GM19397 (cell line): ENCODE measurements around the gene ELAVL2.

ENCODE experiments used
- ATAC-seq: cut with Tn5 transposase; IDR thresholded peaks from one replicate; pipeline ENCODE4 v1.9.1; 2021; ENCODE audit warnings: mild to moderate bottlenecking, moderate library complexity; ENCODE audit not compliant: unreplicated experiment

The ELAVL2 gene

GRCh38 chr9:23665051-23665450 is 161.0 kb downstream of the ELAVL2 start:
- ATAC-seq: no peak

DNA sequence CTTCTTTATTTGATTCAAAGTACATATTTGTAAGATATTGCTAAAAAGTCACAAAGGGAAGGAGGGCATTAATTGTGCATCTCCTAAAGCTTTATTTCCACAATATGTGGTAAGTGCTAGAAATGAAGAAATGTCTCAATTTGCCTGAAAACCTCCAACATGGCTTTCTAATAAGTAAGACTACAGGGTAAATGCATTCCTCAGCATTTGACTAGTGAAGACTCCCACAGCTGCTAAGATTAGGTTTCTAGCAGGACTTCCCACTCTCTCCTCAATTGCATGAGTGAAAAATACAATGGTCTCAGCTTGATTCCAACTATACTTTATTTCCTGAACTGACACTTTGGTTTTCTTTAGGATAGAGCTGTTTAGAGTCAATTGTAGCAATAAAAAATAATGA is 162.1 kb downstream of the ELAVL2 start:
- ATAC-seq: no peak

DNA sequence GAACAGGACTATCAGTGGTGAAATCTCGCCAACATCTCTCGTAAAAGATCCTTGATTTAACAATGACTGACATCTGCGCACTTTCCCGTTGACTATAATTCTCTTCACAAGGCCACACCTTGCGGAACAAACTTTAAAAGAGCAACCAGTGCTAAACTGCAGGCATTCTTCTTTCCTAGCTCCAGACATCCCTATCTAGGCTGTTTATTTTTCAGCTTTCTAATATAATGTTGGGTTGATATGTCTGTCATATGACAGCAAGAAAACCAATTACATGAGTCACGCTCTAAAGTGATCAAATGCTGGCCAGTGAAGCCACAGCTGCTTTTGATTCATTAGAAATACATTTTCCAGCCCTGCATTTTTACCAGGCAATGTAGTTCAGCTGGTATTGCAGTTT is 162.5 kb downstream of the ELAVL2 start:
- ATAC-seq: no peak

GRCh38 chr9:23663125-23663524 is 162.9 kb downstream of the ELAVL2 start:
- ATAC-seq: no peak

GRCh38 chr9:23662320-23662719 is 163.7 kb downstream of the ELAVL2 start:
- no peak for ATAC-seq

DNA sequence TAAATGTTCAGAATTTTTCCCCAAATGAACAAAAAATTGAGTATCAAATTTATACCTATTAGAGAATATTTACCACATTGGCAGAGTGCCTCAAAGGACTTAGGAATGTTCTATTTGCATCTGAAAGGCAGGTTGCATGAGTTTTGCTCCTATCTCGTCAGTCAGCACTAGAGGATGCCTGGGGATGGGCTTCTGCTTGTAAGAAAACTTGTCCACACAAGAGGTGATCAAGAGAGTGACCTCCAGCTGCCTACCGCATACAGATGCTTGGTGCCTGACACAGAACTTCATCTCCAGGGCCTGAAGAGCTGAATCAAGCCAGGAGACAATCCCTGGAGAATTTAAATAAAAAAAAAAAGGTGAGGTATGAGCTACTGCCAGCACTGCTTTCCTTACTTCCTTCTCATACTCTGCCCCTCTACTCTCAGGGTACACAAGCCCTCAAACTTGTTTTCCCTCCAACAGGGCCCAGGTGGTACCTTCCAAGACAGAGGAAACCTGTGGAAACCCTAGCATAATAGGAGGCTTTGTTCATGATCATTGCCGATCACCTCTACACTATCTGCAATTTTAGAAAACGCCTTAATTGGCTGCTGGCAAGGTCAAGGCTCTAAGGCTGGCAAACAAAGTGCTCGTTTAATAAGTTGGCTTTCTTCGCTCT is 166.6 kb downstream of the ELAVL2 start:
- ATAC-seq: no peak

- ATAC-seq: no peak
Observed at GRCh38 chr9:23658376-23659258, 167.4 kb downstream of the ELAVL2 start.

DNA sequence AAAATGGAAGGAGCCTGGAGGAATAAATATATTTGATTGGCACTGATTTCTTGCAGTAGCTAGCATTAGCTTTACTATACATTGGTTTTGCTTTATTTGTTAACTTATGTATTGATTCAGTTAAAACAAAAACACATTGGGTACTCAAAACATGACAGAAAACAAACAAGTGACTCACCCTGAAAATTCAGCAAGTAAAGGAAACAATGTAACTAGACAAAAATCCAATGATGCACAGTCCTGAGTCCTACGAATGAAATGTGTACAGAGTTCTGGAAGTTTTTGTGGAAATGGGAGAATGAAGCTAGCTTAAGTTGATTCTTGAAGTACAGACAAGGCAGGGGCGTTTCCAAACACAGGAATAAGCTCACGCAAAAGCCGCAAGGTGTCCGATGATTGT is 175.0 kb downstream of the ELAVL2 start:
- no peak for ATAC-seq

DNA sequence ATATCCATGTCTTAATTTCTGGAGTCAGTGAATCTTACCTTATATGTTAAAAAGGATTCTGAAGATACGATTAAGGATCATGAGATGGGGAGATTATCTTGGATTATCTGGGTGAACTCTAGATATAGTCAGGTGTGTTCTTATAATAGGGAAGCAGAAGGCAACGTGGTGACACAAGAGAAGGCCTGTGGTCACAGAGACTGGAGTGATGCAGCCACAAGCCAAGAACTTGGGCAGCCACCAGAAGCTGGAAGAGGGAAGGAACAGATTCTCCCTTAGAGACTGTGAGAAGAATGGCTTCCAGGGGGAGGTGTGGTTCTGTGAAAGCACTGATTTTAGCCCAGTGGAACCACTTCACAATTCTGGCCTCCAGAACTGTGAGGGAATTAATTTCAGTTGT is 177.4 kb downstream of the ELAVL2 start:
- no peak for ATAC-seq

GRCh38 chr9:23644896-23645295 is 181.1 kb downstream of the ELAVL2 start:
- no peak for ATAC-seq

DNA sequence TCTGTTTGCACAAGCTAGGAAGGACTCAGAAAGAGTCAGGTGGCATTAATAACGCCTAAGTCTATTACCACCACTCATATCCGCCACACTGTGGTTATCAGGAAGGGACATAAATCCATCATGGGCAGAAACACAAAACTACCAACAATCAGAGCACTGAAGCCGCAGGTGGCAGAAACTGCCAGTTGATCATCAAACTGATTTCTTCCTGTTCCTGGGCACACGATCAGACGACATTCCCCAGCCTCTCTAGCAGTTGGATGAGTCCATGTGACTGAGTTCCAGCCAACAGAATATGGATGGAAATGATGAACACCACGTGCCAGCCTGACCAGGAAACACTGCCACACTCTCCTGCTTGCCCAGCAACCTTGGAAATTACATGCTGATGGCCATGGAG is 181.7 kb downstream of the ELAVL2 start:
- ATAC-seq: no peak

DNA sequence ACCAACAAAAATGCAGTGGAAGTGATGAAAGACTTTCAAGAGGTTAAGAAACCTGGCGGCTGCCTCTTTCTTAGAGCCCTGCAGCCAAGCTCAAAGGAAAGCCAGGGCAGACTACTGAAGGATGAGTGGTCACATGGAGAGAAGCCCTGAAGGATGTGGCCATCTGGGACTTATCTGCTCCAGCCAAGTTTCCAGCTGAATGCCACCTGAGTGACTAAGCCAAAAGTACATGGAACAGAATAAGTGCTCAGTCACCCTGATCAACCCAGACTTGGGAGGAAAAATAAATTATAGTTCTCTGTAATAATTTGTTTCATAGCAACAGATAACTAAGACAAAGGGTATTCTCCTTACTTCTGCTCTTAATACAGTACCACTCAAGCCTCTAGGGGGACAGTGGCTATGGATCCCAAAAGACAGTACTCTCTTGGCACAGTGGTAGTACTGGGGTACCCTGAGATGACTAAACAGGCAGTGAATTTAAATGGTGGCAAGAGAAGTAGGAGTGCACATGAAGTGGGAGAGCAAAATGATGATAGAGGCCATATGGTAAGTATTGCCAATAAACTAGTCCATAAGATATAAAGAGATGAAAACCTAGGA is 182.3 kb downstream of the ELAVL2 start:
- no peak for ATAC-seq
